ENCODE data around the gene JARID2. TPM values are rescaled to one million over a fixed set of nuclear protein-coding genes. Genes with fewer than 3 reads are reported as not detected.

The JARID2 gene
- total and polyA plus RNA-seq, 9 of the 15 experiments (the other 6 are each of a cell fraction or from before 2014, with no cell fraction given): 5.0 to 29.0 (median 15.6) TPM

- TF ChIP-seq ARID4B (CRISPR knock-in tag; IDR thresholded peaks at IDR 0.05) (no peak), ZFP36 (IDR thresholded peaks at IDR 0.05; ENCODE audit: low read depth, low read length, partially characterized antibody) (peak; percentile 32), CBFA2T3 (IDR thresholded peaks at IDR 0.05) (peak; percentile 51), ZNF444 (CRISPR knock-in tag; IDR thresholded peaks at IDR 0.05) (no peak), SNIP1 (IDR thresholded peaks at IDR 0.05; ENCODE audit: low read depth) (no peak), MTA1 (IDR thresholded peaks at IDR 0.05; ENCODE audit: borderline replicate concordance) (no peak), LEF1 (IDR thresholded peaks at IDR 0.05) (no peak), NR1H2 (CRISPR knock-in tag; IDR thresholded peaks at IDR 0.05) (no peak), EP400 (IDR thresholded peaks at IDR 0.05) (no peak), FOSL1 (tag; conservative IDR thresholded peaks at IDR 0.05) (no peak), ZNF518B (CRISPR knock-in tag; IDR thresholded peaks at IDR 0.05) (no peak), KLF13 (tag; IDR thresholded peaks at IDR 0.05; ENCODE audit: borderline replicate concordance, low read depth) (no peak), XRCC5 (IDR thresholded peaks at IDR 0.05; ENCODE audit: low read depth, low read length) (no peak)
Observed at GRCh38 chr6:15551798-15552197, 305.9 kb downstream of the JARID2 start (continued).

Measured in K562 (cell line).